HG02610 (cell line): ENCODE data around the gene EPSTI1.
A peak's percentile ranks its signal among the peaks of the same experiment; 100 is the strongest.
"Not testable (repeated sequence)": the region's sequence is repeated elsewhere in the genome, so short reads cannot be mapped to it uniquely, and the experiment has no call there.

ENCODE experiments used
- ATAC-seq: cut with Tn5 transposase; IDR thresholded peaks from one replicate; pipeline ENCODE4 v1.9.1; 2021; ENCODE audit warnings: mild to moderate bottlenecking, moderate library complexity; ENCODE audit not compliant: unreplicated experiment

Gene EPSTI1, protein sequence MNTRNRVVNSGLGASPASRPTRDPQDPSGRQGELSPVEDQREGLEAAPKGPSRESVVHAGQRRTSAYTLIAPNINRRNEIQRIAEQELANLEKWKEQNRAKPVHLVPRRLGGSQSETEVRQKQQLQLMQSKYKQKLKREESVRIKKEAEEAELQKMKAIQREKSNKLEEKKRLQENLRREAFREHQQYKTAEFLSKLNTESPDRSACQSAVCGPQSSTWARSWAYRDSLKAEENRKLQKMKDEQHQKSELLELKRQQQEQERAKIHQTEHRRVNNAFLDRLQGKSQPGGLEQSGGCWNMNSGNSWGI

DNA sequence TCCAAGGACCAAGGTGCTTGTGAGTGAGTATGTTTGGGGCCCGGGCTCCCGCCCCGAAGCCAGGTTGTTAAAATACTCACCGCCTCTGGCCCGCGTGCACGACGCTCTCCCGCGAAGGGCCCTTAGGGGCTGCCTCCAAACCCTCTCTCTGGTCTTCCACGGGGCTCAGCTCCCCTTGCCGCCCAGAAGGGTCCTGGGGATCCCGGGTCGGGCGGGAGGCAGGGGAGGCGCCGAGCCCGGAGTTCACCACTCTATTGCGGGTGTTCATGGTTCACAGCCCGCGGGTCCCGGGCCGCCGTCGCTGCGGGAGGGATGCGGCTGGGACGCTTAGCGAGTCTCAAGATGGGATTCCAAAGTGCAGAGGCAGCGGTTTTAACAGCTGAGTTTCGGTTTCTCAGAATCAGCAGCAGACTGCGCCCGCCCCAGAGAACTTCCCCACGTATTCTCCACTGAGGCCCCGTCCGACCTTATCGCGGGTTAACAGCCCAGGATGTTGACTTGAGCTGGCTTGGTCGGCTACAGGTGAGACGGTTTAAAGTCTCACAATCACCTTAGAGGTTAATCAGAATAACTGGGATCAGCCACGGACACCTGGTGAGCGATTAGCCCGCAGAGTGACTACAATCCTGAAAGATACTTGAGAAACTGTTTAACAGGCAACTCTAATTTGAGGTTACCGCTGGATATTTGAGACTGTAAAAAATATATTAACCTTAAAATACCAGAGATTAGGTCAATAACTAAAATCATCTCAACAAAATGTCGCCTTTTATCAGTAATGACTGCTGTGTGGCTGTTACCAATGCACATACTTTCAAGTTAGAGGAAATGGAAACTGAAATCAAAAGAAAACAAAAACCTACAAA lies at the start of gene EPSTI1:
EPSTI1 (minus strand) TSS at position 344 of the 866 bp plus-strand sequence; CDS start at position 268, 76 bp downstream.
- peak; percentile 76 for ATAC-seq

DNA sequence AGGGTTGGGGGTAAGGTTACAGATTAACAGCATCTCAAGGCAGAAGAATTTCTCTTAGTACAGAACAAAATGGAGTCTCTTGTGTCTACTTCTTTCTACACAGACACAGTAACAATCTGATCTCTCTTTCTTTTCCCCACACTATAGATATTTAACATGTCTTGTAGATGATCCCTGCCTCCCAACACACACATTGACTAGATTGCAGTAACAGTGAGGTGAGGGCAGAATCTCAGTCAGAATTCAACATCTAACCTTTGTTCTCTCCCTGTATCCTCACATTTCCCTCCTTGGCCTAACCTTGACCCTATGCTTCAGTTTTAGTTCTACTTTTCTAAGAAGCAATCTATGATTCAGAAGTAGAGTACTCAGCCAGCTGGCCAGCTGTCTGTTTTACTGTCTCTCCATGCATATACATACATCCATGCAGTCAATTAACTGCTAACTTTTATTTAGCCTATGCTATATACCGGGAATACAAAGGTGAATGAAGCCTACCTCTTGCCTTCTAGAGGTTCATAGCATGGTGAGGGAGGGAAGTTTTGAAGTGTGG lies 49.4 kb upstream of the EPSTI1 start:
- peak; percentile 62 for ATAC-seq

DNA sequence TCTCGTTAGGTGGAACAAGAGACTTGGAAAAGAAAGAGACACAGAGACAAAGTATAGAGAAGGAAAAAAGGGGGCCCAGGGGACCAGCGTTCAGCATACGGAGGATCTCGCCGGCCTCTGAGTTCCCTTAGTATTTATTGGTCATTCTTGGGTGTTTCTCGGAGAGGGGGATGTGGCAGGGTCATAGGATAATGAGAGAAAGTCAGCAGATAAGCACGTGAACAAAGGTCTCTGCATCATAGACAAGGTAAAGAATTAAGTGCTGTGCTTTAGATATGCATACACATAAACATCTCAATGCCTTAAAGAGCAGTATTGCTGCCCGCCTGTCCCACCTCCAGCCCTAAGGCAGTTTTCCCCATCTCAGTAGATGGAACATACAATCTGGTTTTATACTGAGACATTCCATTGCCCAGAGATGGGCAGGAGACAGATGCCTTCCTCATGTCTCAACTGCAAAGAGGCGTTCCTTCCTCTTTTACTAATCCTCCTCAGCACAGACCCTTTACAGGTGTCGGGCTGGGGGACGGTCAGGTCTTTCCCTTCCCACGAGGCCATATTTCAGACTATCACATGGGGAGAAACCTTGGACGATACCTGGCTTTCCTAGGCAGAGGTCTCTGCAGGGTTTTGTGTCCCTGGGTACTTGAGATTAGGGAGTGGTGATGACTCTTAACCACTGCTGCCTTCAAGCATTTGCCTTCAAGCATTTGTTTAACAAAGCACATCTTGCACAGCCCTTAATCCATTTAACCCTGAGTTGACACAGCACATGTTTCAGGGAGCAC lies 48.7 kb upstream of the EPSTI1 start:
- not testable (repeated sequence) for ATAC-seq

DNA sequence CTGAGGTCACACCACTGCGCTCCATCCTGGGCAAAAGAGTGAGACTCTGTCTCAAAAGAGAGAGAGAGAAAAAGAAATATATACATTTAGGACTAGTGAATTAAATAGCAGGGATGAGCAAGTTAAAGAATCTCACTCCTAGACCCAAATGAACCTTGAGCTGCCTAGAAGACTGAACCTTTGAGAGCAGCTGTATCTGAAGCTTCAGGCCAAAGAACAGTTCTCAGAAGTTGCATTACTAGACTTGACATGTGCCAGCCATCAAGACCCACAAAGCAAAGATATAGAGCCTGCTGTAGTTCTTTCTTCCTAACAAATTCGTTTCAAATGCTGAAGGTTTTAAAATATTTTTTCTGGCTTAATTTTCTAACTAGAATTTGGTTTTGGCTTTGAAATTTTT lies 47.9 kb upstream of the EPSTI1 start:
- no peak for ATAC-seq

DNA sequence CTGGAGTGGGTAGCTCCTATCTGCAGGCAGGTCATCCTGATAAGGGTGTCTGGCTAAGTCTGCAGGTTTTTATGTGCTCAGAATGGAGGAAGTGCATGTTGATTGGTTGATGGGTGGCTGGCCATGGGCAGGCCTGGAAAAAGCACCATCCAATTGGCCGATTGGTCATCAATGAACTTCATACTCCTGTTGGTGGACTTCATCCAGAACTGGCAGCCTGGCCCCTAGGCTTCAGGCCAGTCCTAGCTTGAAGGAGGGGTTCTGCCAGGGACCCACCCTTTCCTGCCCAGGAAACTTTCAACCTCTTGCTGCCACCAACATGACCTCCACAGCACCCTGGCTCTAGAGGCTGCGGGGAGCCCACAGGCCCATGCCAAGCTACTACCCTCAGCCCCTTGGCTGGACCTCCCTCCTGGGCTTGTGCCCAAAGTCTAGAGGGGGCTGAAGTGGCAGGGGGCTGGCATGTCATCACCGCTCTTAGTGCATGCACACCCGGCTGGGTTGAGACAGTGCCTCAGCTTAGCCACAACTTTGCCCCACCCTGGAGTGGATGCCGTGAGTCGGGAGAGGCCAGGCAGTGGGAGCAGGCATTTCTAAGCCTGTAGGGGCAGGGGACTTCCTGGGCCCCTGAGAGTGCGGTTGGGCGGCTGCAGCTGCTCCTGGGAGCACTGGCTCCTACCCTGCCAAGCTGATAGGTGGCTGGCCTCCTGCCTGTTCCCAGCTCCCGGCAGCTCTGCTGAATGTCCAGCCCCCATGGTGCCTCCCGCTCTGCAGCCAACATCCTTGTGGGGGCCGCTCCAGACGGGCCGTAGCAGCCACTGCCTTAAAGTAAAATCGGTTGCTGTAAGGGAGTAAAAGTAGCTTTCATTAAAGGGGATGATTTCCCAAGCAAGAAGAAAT lies 44.6 kb upstream of the EPSTI1 start:
- ATAC-seq = no peak

DNA sequence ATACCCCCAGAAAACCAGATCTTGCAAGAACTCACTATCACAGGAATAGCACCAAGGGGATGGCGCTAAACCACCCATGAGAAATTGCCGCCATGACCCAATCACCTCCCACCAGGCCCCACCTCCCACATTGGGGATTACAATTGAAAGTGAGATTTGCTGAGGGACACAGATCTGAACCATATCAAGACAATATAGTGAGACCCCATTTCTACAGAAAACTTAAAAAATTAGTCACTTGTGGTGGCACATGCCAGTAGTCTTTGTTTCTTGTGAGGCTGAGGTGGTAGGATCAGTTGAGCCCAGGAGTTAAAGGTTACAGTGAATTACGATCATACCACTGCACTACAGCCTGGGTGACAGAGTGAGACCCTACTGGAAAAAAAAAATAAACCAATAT lies 41.0 kb upstream of the EPSTI1 start:
- no peak for ATAC-seq

DNA sequence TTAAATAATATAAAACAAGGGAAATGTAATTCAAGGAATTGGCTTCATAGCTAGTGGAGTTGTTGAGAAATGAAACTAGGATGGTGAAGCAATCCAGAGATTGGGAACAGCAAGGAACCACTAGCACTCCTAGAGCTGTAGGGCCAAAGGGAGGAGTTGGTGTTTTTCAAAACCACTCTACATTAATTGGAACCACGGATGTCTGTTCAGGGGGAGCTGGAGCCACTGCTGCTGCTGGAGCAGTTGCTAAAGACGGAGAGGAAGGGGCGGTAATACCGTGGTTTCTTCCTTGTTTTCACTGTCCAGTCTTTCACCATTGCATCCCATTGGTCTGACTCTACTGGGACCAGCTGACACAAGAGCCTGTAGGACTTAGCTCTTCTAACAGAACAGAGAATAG lies 39.8 kb upstream of the EPSTI1 start:
- ATAC-seq = no peak

DNA sequence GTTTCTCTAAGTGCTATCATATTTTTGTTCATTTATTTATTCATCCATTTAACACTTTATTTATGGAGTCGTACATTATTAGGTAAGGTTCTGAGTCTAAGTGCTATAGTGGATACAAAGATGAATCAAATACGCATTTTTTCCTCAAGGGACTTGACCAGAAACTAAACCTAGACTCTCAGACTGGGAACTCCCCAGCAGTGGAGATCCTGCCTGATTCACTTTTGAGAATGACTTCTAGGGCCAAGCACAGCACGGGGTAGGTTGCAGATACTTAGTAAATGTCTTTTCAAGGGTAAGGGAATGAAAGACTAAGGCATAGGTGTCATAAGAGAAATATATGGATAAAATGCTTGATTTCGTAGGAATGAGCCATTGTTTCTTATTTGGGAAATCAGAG lies 38.5 kb upstream of the EPSTI1 start:
- peak; percentile 78 for ATAC-seq

DNA sequence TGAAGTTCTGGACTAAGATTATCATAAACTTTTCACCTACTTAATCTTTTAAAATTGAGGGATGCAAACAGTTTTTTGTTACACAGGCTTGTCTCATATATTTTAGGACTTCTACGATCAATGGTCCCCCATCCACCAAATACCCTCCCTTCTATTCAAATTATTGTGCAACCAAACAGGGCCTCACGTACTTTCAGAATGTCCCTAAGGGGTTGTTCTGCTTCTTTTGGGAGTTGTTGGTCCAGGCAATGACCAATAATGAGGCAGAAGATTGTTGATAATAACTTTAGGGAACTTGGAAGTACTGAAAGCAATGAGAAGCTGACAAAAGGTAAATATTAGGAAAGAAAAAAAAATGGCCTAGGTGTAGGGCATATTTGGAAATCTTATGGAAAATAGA lies 34.2 kb upstream of the EPSTI1 start:
- no peak for ATAC-seq

DNA sequence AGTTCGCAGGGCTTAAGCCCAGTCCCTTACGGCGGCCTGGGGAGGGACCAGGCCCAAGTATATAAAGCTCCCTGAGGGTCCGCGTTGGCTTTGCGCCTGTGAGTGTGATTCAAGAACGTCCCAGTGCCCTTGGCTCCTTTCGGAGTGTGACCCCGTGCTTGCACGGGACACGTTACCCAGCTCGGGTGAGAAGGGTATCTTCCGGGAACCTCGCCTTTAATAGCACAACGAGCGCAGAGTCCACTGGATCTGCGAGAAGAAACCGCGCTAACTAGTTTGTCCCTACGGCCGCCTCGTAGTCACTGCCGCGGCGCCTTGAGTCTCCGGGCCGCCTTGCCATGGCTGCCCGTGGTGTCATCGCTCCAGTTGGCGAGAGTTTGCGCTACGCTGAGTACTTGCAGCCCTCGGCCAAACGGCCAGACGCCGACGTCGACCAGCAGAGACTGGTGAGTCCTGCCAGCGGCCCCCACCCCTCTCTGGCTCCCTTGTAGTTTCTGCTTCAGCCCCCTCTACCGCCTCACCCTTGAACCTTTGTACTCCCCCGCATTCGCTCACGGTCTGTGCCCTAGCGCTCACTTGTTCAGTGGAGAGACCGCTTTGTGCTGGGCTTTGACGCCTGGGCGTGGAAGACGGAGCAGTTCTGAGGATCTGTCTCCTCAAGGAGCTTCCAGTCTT lies 31.4 kb upstream of the EPSTI1 start, which contains the start of gene DNAJC15:
DNAJC15 (plus strand) TSS at position 298 of the 675 bp plus-strand sequence; CDS start at position 339, 41 bp downstream.
- peak; percentile 85 for ATAC-seq

DNA sequence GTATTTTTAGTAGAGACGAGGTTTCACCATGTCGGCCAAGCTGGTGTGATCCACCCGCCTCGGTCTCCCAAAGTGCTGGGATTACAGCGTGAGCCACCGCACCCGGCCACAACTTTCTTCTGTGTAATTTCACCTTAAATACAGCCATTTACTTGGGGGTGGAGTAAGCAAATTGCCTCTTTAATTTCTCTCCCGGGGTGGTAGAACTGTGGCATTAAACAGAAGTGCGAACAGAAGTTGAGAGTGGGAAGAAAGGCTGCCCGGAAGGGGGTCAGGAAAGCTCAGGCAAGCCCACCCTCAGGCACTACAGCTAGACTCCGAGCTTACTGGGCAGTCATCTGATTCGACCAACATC lies 30.9 kb upstream of the EPSTI1 start:
- no peak for ATAC-seq

DNA sequence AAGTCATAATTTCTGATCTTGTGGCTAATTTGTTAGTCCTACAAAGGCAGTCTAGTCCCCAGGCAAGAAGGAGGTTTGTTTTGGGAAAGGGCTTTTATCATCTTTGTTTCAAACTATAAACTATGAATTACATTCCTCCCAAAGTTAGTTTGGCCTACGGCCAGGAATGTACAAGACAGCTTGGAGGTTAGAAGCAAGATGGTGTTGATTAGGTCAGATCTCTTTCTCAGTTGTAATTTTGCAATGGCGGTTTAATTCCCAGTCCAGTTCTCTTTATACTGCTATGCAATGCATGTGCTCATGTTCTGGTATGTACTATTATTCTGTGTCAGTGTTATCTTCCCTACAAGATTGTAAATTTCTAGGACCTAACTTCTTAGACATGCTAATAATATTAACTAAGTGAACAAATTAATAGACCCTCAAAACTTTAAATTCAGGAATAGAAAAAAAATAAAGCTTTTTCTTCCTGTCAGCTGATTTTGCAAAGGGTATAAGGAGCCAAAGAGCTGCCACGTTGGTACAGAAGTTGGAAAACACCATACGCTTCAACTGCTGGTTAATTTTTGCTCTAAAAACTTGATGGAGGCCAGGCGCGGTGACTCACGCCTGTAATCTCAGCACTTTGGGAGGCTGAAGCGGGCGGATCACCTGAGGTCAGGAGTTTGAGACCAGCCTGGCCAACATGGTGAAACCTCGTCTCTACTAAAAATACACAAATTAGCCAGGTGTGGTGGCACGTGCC lies 30.1 kb upstream of the EPSTI1 start:
- ATAC-seq = no peak

DNA sequence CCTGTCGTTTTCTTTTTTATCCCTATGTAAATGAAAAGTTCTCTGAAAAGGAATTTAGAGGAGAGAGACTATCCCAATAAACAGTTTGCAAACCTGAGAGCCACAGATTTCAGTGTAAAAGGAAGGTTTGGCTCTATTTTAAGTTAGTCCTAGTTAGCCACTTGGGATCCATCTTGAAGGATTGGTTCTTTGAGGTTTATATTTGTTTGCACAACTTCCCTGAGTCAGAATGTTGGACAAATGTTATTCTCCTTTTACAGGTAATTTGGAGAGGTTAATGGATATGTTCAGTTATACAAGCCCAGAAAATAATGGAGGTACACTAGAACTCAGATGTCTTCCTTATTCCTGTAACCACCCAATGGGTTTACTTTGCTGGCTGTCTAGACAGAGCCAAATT lies 28.8 kb upstream of the EPSTI1 start:
- no peak for ATAC-seq

DNA sequence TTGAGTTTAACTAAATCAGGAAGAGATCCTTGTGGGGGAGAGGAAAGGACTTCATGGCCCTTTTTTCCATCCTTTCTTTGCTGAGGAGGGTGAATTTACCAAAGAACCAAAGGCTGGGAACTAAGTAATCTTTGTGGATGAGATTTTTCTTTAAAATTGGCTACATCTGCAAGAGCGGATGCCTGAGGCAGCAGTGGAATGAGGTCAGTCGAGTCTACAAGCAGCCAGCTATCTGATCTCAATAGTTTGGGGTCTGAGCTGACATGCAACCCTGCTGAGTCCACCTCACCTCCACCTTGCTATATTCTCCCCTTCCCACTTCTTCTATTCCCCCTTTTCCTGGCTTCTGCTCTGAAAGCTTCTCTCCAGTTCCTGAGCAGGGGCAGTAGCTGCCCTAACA lies 27.8 kb upstream of the EPSTI1 start:
- no peak for ATAC-seq

DNA sequence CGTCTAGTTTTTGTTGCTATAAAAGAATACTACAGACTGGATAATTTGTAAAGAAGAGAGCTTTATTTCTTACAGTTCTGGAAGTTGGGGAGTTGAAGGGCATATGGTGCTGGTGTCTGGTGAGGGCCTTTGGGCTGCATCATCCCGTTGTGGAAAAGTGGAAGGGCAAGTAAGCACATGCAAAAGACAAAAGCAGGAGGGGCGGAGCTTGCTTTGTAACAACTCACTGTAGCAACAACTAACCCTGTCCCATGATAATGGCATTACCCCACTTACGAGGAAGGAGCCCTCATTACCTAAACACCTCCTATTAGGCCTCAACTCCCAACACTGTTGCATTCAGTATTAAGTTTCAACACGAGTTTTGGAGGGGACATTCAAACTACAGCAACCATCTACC lies 24.2 kb upstream of the EPSTI1 start:
- ATAC-seq = no peak

DNA sequence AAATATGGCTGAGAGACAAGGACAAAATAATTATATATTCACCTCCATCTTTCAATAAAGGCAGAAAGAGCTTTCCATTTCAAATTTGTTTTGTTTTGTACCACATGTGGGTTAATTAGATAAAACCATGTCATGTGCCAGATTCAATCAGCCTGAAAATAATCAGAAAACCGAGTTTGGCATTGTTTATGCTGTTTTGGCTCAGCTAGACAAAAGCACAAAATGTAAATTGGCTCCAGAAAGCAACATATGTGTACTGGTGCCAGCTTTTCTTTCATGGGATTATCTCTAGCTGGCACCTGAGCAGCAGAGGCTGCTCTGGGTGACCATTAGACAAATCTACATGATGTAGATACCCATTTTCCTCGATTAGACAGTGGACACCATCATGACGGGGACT lies 22.1 kb upstream of the EPSTI1 start:
- ATAC-seq = no peak

DNA sequence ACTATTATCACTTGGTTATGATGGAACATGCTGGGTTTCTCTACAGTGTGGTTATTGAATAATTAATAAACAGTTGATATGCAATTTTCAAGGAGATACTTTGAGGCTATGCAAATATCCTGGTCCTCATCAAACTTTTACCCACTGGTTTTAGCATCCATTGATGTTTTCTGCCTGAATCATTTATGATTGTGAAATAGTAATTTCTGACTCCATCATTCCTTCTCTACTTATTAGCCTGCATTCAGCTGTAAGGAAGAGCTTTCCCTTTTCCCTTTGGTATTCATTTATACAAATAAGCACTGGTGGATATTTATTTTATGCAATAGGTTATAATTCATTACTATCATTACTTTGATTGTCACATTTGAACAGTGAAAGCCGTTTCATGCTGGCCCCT lies 17.5 kb upstream of the EPSTI1 start:
- ATAC-seq = no peak

DNA sequence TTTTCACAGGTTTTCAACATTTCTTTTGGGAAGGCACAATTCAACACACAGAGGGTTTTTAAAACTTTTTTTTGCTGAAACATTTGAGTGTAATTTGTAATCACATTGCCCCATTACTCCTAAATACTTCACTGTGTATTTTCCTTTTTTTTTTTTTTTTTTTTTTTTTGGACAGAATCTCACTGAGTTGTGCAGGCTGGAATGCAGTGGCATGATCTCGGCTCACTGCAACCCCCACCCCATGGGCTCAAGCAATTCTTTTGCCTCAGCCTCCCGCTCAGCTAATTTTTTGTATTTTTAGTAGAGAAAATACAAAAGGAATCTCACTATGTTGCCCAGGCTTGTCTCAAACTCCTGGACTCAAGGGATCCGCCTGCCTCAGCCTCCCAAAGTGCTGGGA lies 16.6 kb upstream of the EPSTI1 start:
- no peak for ATAC-seq
